AG04450 (cell line): ENCODE data around the gene DAGLA. TPM values are rescaled to one million over a fixed set of nuclear protein-coding genes. Genes with fewer than 3 reads are reported as not detected.

ENCODE experiments used
- CTCF ChIA-PET: fragments of 300-600, 350-600 bp; formaldehyde crosslinking; extraction: SDS; loops from one replicate; lab custom pipeline; 2022; ENCODE audit warnings: antibody characterized with exemption, inconsistent platforms; lab: Charles Lee
- POLR2A ChIA-PET: fragments of 350-600 bp; formaldehyde crosslinking; extraction: SDS; loops from one replicate; lab custom pipeline; 2021; ENCODE audit warnings: antibody characterized with exemption, inconsistent platforms; lab: Yijun Ruan, JAX
- DNase-seq: peaks from one replicate; pipeline ENCODE4 v3.0.0-alpha.2; 2011; ENCODE audit warnings: low read depth, low spot score
- H3K27ac ChIP-seq: one replicate; pipeline ENCODE4 v1.5.1; 2012; ENCODE audit warnings: low read depth, low read length, control low read depth
- H3K27me3 ChIP-seq: one replicate; pipeline ENCODE4 v1.6.0; 2012; ENCODE audit warnings: low read length; ENCODE audit not compliant: control insufficient read depth, insufficient read depth
- H3K4me3 ChIP-seq: 2 replicates; pipeline ENCODE4 v1.5.1; 2011; ENCODE audit warnings: mild to moderate bottlenecking, low read depth, low read length, control low read depth
- H3K9me3 ChIP-seq: 2 replicates; pipeline ENCODE4 v1.5.1; 2012; ENCODE audit warnings: low read length; ENCODE audit not compliant: control insufficient read depth, insufficient read depth
- polyA plus RNA-seq: library from polyadenylated mRNA; depleted of rRNA; stranded (reverse); fragments of >200 nt; gene quantifications from 2 replicates; pipeline ENCODE4 v1.2.3, GENCODE V29; 2011
- TF ChIP-seq, protein P1 (sequence below): IDR thresholded peaks from 2 replicates; pipeline ENCODE4 v1.5.1; 2011; ENCODE audit warnings: low read depth, low read length, control low read depth, inconsistent platforms

DAGLA gene
- polyA plus RNA-seq, 1 experiment: 1.1 TPM

GRCh38 chr11:61683961-61684869, 4.0 kb downstream of the DAGLA start:
- H3K27ac ChIP-seq: no peak overlapping the region
- CTCF ChIA-PET: interaction anchor here (0.7 to 1.4 kb wide), 3 partner anchors 14 to 63 kb away, joined by 3 to 5 read pairs (median 4); no protein-coding TSS in a partner anchor
- peaks cover 48% of the 10 kb centered on the region for H3K27me3 ChIP-seq
- H3K9me3 ChIP-seq: no peaks in the 10 kb centered on the region; the same call in 1 of the 2 replicates
- POLR2A ChIA-PET: no interaction called here
- H3K4me3 ChIP-seq: no peak overlapping the region
- TF ChIP-seq, protein P1, sequence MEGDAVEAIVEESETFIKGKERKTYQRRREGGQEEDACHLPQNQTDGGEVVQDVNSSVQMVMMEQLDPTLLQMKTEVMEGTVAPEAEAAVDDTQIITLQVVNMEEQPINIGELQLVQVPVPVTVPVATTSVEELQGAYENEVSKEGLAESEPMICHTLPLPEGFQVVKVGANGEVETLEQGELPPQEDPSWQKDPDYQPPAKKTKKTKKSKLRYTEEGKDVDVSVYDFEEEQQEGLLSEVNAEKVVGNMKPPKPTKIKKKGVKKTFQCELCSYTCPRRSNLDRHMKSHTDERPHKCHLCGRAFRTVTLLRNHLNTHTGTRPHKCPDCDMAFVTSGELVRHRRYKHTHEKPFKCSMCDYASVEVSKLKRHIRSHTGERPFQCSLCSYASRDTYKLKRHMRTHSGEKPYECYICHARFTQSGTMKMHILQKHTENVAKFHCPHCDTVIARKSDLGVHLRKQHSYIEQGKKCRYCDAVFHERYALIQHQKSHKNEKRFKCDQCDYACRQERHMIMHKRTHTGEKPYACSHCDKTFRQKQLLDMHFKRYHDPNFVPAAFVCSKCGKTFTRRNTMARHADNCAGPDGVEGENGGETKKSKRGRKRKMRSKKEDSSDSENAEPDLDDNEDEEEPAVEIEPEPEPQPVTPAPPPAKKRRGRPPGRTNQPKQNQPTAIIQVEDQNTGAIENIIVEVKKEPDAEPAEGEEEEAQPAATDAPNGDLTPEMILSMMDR: no peak
- no peak for DNase-seq

- POLR2A ChIA-PET: interaction anchor here (0.6 kb wide), 1 partner anchor 34 kb away, joined by 3 read pairs; no protein-coding TSS in a partner anchor
- peaks cover 52% of the 10 kb centered on the region for H3K27me3 ChIP-seq
- no peak for DNase-seq
- CTCF ChIA-PET: no interaction called here
- H3K9me3 ChIP-seq: no peaks in the 10 kb centered on the region; the same call in 1 of the 2 replicates
- no peak overlapping the region for H3K27ac ChIP-seq
- TF ChIP-seq, protein P1: no peak
- no peak overlapping the region for H3K4me3 ChIP-seq
Observed at GRCh38 chr11:61684870-61685616, 4.9 kb downstream of the DAGLA start.

- Histone ChIP-seq H3K27me3 (peaks cover 56% of the 10 kb centered on the region), H3K9me3 (no peaks in the 10 kb centered on the region; the same call in 1 of the 2 replicates), H3K4me3 (no peak overlapping the region), H3K27ac (no peak overlapping the region)
- POLR2A ChIA-PET: no interaction called here
- TF ChIP-seq, protein P1: no peak
- no peak for DNase-seq
- CTCF ChIA-PET: no interaction called here
Observed at GRCh38 chr11:61685617-61685967, 5.4 kb downstream of the DAGLA start.

DNA sequence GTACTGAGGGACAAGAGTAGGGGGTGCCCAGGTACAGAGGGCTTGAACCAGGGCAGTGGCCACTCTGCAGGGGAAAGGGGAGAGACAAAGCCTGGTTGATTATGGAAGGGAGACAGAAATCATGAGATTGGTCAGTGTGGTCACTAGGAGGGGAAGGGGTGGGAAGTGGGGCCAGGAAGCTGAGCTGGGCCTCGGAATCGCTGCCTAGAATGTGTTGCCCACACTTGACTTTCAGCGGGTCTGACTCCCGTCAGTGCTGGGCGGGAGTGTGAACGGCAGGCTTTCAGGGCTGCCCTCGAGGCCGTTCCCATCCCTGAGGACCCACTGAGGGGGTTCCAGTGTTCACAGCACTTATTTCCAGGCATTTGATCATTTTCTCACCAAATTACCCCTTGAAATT, 5.9 kb downstream of the DAGLA start:
- H3K27ac ChIP-seq: no peak overlapping the region
- H3K4me3 ChIP-seq: no peak overlapping the region
- H3K27me3 ChIP-seq: peaks cover 52% of the 10 kb centered on the region
- TF ChIP-seq, protein P1: no peak
- H3K9me3 ChIP-seq: no peaks in the 10 kb centered on the region; the same call in 1 of the 2 replicates
- ChIA-PET CTCF (no interaction called here), POLR2A (no interaction called here)
- DNase-seq: no peak
